ENCODE data around the gene SMC5. TPM values are rescaled to one million over a fixed set of nuclear protein-coding genes. Genes with fewer than 3 reads are reported as not detected.
A peak's percentile ranks its signal among the peaks of the same experiment; 100 is the strongest.

The SMC5 gene
- total and polyA plus RNA-seq, 2 of the 13 experiments (the other 11 are each of a cell fraction or from before 2014, with no cell fraction given) = 7.2 to 26.7 TPM

- TF ChIP-seq ZFP82 (CRISPR knock-in tag; IDR thresholded peaks at IDR 0.05; ENCODE audit: borderline replicate concordance) (no peak), ZNF292 (CRISPR knock-in tag; IDR thresholded peaks at IDR 0.05; ENCODE audit: borderline replicate concordance, low read depth) (no peak), STAG1 (CRISPR knock-in tag; IDR thresholded peaks at IDR 0.05) (peak; percentile 56), ZNF556 (CRISPR knock-in tag; IDR thresholded peaks at IDR 0.05; ENCODE audit: borderline replicate concordance) (no peak), ZNF878 (CRISPR knock-in tag; IDR thresholded peaks at IDR 0.05) (no peak), SP140L (CRISPR knock-in tag; IDR thresholded peaks at IDR 0.05; ENCODE audit: borderline replicate concordance) (no peak), ERF (CRISPR knock-in tag; IDR thresholded peaks at IDR 0.05) (no peak)
- TF ChIP-seq, protein P1, sequence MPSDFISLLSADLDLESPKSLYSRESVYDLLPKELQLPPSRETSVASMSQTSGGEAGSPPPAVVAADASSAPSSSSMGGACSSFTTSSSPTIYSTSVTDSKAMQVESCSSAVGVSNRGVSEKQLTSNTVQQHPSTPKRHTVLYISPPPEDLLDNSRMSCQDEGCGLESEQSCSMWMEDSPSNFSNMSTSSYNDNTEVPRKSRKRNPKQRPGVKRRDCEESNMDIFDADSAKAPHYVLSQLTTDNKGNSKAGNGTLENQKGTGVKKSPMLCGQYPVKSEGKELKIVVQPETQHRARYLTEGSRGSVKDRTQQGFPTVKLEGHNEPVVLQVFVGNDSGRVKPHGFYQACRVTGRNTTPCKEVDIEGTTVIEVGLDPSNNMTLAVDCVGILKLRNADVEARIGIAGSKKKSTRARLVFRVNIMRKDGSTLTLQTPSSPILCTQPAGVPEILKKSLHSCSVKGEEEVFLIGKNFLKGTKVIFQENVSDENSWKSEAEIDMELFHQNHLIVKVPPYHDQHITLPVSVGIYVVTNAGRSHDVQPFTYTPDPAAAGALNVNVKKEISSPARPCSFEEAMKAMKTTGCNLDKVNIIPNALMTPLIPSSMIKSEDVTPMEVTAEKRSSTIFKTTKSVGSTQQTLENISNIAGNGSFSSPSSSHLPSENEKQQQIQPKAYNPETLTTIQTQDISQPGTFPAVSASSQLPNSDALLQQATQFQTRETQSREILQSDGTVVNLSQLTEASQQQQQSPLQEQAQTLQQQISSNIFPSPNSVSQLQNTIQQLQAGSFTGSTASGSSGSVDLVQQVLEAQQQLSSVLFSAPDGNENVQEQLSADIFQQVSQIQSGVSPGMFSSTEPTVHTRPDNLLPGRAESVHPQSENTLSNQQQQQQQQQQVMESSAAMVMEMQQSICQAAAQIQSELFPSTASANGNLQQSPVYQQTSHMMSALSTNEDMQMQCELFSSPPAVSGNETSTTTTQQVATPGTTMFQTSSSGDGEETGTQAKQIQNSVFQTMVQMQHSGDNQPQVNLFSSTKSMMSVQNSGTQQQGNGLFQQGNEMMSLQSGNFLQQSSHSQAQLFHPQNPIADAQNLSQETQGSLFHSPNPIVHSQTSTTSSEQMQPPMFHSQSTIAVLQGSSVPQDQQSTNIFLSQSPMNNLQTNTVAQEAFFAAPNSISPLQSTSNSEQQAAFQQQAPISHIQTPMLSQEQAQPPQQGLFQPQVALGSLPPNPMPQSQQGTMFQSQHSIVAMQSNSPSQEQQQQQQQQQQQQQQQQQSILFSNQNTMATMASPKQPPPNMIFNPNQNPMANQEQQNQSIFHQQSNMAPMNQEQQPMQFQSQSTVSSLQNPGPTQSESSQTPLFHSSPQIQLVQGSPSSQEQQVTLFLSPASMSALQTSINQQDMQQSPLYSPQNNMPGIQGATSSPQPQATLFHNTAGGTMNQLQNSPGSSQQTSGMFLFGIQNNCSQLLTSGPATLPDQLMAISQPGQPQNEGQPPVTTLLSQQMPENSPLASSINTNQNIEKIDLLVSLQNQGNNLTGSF (CRISPR knock-in tag; IDR thresholded peaks at IDR 0.05) = no peak
Observed at GRCh38 chr9:70229579-70229978, 29.2 kb upstream of the SMC5 start (continued).

GRCh38 chr9:70232476-70232875, 26.3 kb upstream of the SMC5 start:
- Histone ChIP-seq H4K20me1 (ENCODE audit: insufficient read depth, low read length) (no peaks in the 10 kb centered on the region), H3K4me3 (replicated peaks in 1 of 3; ENCODE audit: insufficient read depth in 1 of 3, low read depth in 2 of 3, low read length in 3 of 3) (no peak overlapping the region), H3K36me3 (replicated peaks in 1 of 2; ENCODE audit: control insufficient read depth in 1 of 2, insufficient read depth in 2 of 2, low read length in 2 of 2) (no peaks in the 10 kb centered on the region), H3K4me2 (ENCODE audit: low read depth, low read length) (no peak overlapping the region), H2AFZ (ENCODE audit: low read length) (no peak overlapping the region), H3K9me3 (ENCODE audit: low read length) (no peaks in the 10 kb centered on the region), H3K27ac (ENCODE audit: extremely low read length, insufficient read depth, low read length) (no peak overlapping the region), H3K9ac (ENCODE audit: insufficient read depth, low read depth, low read length) (no peak overlapping the region), H3K4me1 (ENCODE audit: insufficient read depth, low read length) (peaks cover 13% of the 10 kb centered on the region; the same call in 1 of the 2 replicates), H3K27me3 (ENCODE audit: control insufficient read depth in 1 of 2, insufficient read depth in 2 of 2, low read length in 2 of 2) (no peaks in the 10 kb centered on the region), H3K79me2 (ENCODE audit: insufficient read depth, low read length) (no peaks in the 10 kb centered on the region)
- CTCF ChIA-PET (ENCODE audit: low intra/inter-chr PET ratio, low total read pairs) = no interaction called here
- POLR2A ChIA-PET = no interaction called here
- WGBS (ENCODE audit: low lambda C conversion rate) = 44% methylated on average over 4 of the region's 4 CpGs
- in situ Hi-C loops (cut with HindIII; ENCODE audit: extremely low pct_ligation_motif_present, low pct_unique_long_range_greater_than_20kb) (loop anchor here (10.0 kb wide), 1 partner anchor 258 kb away; no protein-coding TSS in a partner anchor), intact Hi-C loops (cut with micrococcal nuclease; ENCODE audit: unreplicated experiment) (no loop called here)
- BruUV-seq (replicated peaks) = no TSS peak
- ATAC-seq (no peak), DNase-seq (ENCODE audit: low spot score) (no peak), FAIRE-seq (no peak)
- TF ChIP-seq ZSCAN9 (CRISPR knock-in tag; IDR thresholded peaks at IDR 0.05; ENCODE audit: borderline replicate concordance) (no peak), ZNF205 (CRISPR knock-in tag; IDR thresholded peaks at IDR 0.05) (no peak), ZNF800 (CRISPR knock-in tag; IDR thresholded peaks at IDR 0.05) (no peak), ZSCAN25 (CRISPR knock-in tag; IDR thresholded peaks at IDR 0.05) (no peak), ZNF740 (CRISPR knock-in tag; IDR thresholded peaks at IDR 0.05) (no peak), ARHGAP35 (CRISPR knock-in tag; IDR thresholded peaks at IDR 0.05; ENCODE audit: borderline replicate concordance) (no peak), PHF8 (CRISPR knock-in tag; IDR thresholded peaks at IDR 0.05) (no peak), FOXM1 (CRISPR knock-in tag; IDR thresholded peaks at IDR 0.05) (no peak), SRSF4 (IDR thresholded peaks at IDR 0.05; ENCODE audit: low read depth, low read length, poor library complexity, severe bottlenecking) (no peak), ELF1 (CRISPR knock-in tag; IDR thresholded peaks at IDR 0.05) (no peak), NKX3-1 (CRISPR knock-in tag; IDR thresholded peaks at IDR 0.05) (no peak)

Data from HepG2 (cell line).